ENCODE data around the gene CCT3.

DNA sequence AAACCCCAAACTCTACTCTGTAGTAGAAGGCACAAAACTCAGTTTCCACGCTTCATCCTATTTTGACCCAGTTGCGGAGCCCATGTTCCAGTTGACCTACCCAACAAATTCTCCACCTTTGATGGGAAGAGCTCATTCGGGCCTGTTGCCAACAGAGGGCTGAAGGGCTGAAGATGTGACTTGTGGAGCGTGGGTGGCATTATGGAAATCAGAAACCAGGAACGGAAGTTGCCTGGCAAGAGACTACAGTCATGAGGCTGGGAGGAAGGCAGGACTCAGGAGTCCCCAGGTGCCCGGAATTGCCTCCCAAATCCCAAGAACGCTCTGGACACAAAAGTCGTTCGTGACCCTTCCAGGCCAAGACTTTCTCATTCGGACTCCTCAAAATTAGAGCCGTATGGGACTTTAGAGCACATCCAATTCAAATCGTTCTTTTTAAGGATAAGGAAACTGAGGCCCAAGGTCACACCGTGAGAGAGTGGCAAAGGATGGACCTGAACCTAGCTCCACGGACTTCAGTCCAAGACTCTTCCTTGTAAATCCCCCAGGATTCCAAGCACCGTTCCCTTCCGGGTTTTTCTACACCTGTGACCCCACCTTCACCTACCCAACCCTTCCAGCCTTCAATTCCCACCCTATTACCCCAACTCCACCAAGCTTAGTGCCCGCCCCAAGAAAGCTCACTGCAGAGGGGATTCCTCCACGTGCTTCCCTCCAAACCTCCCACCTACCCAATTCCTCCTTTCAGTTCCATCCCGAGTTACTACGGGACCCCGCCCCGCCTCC is 56.2 kb downstream of the CCT3 start:
- TF ChIP-seq EZH2 (IDR thresholded peaks at IDR 0.05; ENCODE audit: borderline replicate concordance, insufficient read depth, low read depth, low read length, poor library complexity, severe bottlenecking), result no peak
- TF ChIP-seq, protein P1, sequence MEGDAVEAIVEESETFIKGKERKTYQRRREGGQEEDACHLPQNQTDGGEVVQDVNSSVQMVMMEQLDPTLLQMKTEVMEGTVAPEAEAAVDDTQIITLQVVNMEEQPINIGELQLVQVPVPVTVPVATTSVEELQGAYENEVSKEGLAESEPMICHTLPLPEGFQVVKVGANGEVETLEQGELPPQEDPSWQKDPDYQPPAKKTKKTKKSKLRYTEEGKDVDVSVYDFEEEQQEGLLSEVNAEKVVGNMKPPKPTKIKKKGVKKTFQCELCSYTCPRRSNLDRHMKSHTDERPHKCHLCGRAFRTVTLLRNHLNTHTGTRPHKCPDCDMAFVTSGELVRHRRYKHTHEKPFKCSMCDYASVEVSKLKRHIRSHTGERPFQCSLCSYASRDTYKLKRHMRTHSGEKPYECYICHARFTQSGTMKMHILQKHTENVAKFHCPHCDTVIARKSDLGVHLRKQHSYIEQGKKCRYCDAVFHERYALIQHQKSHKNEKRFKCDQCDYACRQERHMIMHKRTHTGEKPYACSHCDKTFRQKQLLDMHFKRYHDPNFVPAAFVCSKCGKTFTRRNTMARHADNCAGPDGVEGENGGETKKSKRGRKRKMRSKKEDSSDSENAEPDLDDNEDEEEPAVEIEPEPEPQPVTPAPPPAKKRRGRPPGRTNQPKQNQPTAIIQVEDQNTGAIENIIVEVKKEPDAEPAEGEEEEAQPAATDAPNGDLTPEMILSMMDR (IDR thresholded peaks at IDR 0.05), result no peak

Measured in B cell (primary cell).